Measurements from ENCODE around the gene NTSR1. TPM values are rescaled to one million over a fixed set of nuclear protein-coding genes. Genes with fewer than 3 reads are reported as not detected.

Gene NTSR1
- total RNA-seq, 1 donor from 2014 or later = not detected

DNA sequence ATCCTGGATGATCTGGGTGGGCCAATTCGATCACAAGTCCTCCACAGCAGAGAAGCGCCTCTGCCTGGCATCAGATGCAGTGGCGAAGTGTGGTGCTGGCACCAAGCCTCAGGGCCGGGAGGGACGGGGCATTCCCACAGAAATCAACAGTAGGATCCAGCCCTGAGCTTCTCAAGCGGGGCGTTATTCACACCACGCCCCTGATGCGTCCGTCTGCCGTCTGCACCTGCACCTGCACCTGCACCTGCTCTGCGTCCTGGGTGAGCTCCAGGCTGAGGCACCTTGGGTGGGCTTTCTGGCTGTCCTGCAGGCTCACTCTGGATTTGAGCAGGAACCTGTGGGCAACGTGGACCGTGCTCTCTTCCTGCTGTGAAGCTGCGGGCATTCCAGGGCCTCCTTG is 13.8 kb upstream of the NTSR1 start:
- Mint-ChIP-seq H3K4me3 (no peak overlapping the region), H3K9me3 (no peaks in the 10 kb centered on the region), H3K4me1 (no peaks in the 10 kb centered on the region), H3K27me3 (peaks cover 24% of the 10 kb centered on the region), H3K36me3 (ENCODE audit: low read depth) (no peaks in the 10 kb centered on the region), H3K27ac (no peak overlapping the region)
- DNase-seq = no peak
- ChIA-PET CTCF (no interaction called here), POLR2A (no interaction called here)
- TF ChIP-seq, protein P1, sequence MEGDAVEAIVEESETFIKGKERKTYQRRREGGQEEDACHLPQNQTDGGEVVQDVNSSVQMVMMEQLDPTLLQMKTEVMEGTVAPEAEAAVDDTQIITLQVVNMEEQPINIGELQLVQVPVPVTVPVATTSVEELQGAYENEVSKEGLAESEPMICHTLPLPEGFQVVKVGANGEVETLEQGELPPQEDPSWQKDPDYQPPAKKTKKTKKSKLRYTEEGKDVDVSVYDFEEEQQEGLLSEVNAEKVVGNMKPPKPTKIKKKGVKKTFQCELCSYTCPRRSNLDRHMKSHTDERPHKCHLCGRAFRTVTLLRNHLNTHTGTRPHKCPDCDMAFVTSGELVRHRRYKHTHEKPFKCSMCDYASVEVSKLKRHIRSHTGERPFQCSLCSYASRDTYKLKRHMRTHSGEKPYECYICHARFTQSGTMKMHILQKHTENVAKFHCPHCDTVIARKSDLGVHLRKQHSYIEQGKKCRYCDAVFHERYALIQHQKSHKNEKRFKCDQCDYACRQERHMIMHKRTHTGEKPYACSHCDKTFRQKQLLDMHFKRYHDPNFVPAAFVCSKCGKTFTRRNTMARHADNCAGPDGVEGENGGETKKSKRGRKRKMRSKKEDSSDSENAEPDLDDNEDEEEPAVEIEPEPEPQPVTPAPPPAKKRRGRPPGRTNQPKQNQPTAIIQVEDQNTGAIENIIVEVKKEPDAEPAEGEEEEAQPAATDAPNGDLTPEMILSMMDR (IDR thresholded peaks at IDR 0.05) = no peak
- no peak for ATAC-seq (ENCODE audit: low read depth)
- intact Hi-C loops (cut with micrococcal nuclease) = loop anchor here (10.0 kb wide), 1 partner anchor 60 kb away; no protein-coding TSS in a partner anchor

GRCh38 chr20:62695448-62696414 is 12.9 kb upstream of the NTSR1 start:
- ATAC-seq (ENCODE audit: low read depth) = no peak
- intact Hi-C loops (cut with micrococcal nuclease) = loop anchor here (10.0 kb wide), 1 partner anchor 59 kb away; no protein-coding TSS in a partner anchor

GRCh38 chr20:62696434-62696957 is 12.1 kb upstream of the NTSR1 start:
- CTCF ChIA-PET = no interaction called here
- Mint-ChIP-seq H3K27me3 (peaks cover 19% of the 10 kb centered on the region), H3K27ac (no peak overlapping the region), H3K36me3 (ENCODE audit: low read depth) (no peaks in the 10 kb centered on the region), H3K4me3 (no peak overlapping the region), H3K4me1 (no peaks in the 10 kb centered on the region), H3K9me3 (no peaks in the 10 kb centered on the region)
- POLR2A ChIA-PET = no interaction called here
- intact Hi-C loops (cut with micrococcal nuclease) = loop anchor here (10.0 kb wide), 1 partner anchor 58 kb away; no protein-coding TSS in a partner anchor
- DNase-seq = no peak
- ATAC-seq (ENCODE audit: low read depth) = no peak
- TF ChIP-seq, protein P1 (IDR thresholded peaks at IDR 0.05) = no peak

More at GRCh38 chr20:62695448-62696414, 12.9 kb upstream of the NTSR1 start:
- DNase-seq = no peak
- CTCF ChIA-PET = no interaction called here
- POLR2A ChIA-PET = no interaction called here
- Mint-ChIP-seq H3K27ac (no peak overlapping the region), H3K27me3 (peaks cover 20% of the 10 kb centered on the region), H3K36me3 (ENCODE audit: low read depth) (no peaks in the 10 kb centered on the region), H3K4me1 (no peaks in the 10 kb centered on the region), H3K4me3 (no peak overlapping the region), H3K9me3 (no peaks in the 10 kb centered on the region)
- TF ChIP-seq, protein P1 (IDR thresholded peaks at IDR 0.05) = no peak

DNA sequence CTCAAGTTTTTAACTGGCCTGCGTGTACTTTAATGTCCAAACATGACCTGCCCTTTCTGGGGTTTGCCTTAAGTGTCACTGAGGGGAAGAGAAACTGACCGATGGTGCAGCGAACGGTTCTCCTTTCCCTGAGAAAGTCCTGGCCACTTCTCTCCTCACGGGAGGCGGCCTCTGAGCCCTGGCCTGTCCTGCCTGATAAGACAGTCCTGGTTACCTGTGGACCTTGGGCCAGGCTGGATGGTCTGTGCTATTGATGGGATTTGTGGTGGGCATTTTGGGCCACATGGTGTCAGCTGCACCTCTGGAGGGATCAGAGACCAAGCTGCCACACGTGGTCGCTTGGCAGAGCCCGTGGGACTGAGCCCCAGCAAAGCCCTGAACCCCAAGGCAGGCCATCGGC is 11.6 kb upstream of the NTSR1 start:
- POLR2A ChIA-PET = no interaction called here
- no peak for ATAC-seq (ENCODE audit: low read depth)
- Mint-ChIP-seq H3K27ac (no peak overlapping the region), H3K9me3 (no peaks in the 10 kb centered on the region), H3K27me3 (peaks cover 16% of the 10 kb centered on the region), H3K36me3 (ENCODE audit: low read depth) (no peaks in the 10 kb centered on the region), H3K4me3 (no peak overlapping the region), H3K4me1 (no peaks in the 10 kb centered on the region)
- CTCF ChIA-PET = no interaction called here
- TF ChIP-seq, protein P1 (IDR thresholded peaks at IDR 0.05) = no peak
- no peak for DNase-seq
- intact Hi-C loops (cut with micrococcal nuclease) = loop anchor here (10.0 kb wide), 1 partner anchor 58 kb away; no protein-coding TSS in a partner anchor

DNA sequence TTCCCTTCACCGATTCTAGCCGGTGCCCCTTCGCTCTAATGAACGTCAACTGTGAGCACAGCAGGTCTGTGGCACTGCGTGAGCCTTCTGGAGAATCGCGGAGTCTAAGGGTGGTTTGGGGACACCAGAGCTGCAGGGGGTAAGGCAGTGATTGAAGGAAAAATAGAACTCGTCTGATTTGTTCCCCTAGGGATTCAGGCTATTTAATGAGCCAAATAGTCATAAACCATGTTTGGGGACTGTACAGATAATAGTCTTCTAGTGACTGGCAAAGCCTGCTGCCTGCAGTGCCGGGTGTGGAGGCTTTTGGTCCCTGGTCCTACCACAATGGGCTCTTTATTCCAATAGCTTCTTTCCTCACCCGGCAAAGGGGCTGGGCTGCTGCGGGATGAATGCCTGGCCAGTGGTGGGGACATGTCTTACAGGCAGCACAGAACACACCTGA is 11.1 kb upstream of the NTSR1 start:
- Mint-ChIP-seq H3K36me3 (ENCODE audit: low read depth) (no peaks in the 10 kb centered on the region), H3K9me3 (no peaks in the 10 kb centered on the region), H3K4me1 (no peaks in the 10 kb centered on the region), H3K4me3 (no peak overlapping the region), H3K27me3 (peaks cover 14% of the 10 kb centered on the region), H3K27ac (no peak overlapping the region)
- no peak for ATAC-seq (ENCODE audit: low read depth)
- TF ChIP-seq, protein P1 (IDR thresholded peaks at IDR 0.05) = no peak
- CTCF ChIA-PET = no interaction called here
- POLR2A ChIA-PET = no interaction called here
- DNase-seq = no peak
- intact Hi-C loops (cut with micrococcal nuclease) = loop anchor here (10.0 kb wide), 1 partner anchor 57 kb away; no protein-coding TSS in a partner anchor
